Upper lobe of left lung (tissue), 6 donors: ENCODE results near the gene TMEM135. TPM values are rescaled to one million over a fixed set of nuclear protein-coding genes. Genes with fewer than 3 reads are reported as not detected.
"Not testable (repeated sequence)": the region's sequence is repeated elsewhere in the genome, so short reads cannot be mapped to it uniquely, and the experiment has no call there.

ENCODE experiments used
- ATAC-seq, 2 donors: fragments of 200-7000 bp; cut with Tn5 transposase; one replicate each; pipeline ENCODE4 v1.9.1; 2022; ENCODE audit warnings: mild to moderate bottlenecking in 2 of 2, moderate library complexity in 2 of 2; ENCODE audit not compliant: low FRiP score in 2 of 2
- DNase-seq, 2 donors: peaks; one replicate each; pipeline ENCODE4 v3.0.0-alpha.2; 2019 to 2020
- H3K27ac ChIP-seq, 4 donors: fragments of 200-600 bp; sonication (generic); one replicate each; pipeline ENCODE4 v1.5.1; 2016 to 2019
- H3K27me3 ChIP-seq, 4 donors: fragments of 200-600 bp; sonication (generic); one replicate each; pipeline ENCODE4 v1.5.1; 2017 to 2019
- H3K36me3 ChIP-seq, 4 donors: fragments of 200-600 bp; sonication (generic); one replicate each; pipeline ENCODE4 v1.5.1; 2016 to 2019
- H3K4me1 ChIP-seq, 4 donors: fragments of 200-600 bp; sonication (generic); one replicate each; pipeline ENCODE4 v1.5.1; 2018 to 2019
- H3K4me3 ChIP-seq, 4 donors: fragments of 200-600 bp; sonication (generic); one replicate each; pipeline ENCODE4 v1.5.1; 2017 to 2019; ENCODE audit warnings: mild to moderate bottlenecking in 2 of 4, moderate library complexity in 1 of 4
- H3K9me3 ChIP-seq, 4 donors: fragments of 200-600 bp; sonication (generic); one replicate each; pipeline ENCODE4 v1.5.1; 2018 to 2019
- EP300 ChIP-seq, 4 donors: sonication (generic); formaldehyde crosslinking; IDR thresholded peaks; one replicate each; pipeline ENCODE4 v1.5.1; 2017; ENCODE audit warnings: antibody characterized with exemption in 4 of 4, control low read depth in 2 of 4
- POLR2A ChIP-seq, 4 donors: fragments of 450-650 bp; IDR thresholded peaks; one replicate each; pipeline ENCODE4 v1.5.1; 2016 to 2017; ENCODE audit warnings: antibody characterized with exemption in 4 of 4, mild to moderate bottlenecking in 2 of 4
- POLR2AphosphoS5 ChIP-seq, 2 donors: sonication (generic); formaldehyde crosslinking; IDR thresholded peaks; one replicate each; pipeline ENCODE4 v1.5.1; 2017; ENCODE audit warnings: antibody characterized with exemption in 2 of 2
- WGBS, 2 donors: methylation state at CpG; one replicate each; pipeline ENCODE4 v1.1.5; 2017 to 2018; 5-methylcytosine and 5-hydroxymethylcytosine counted together
- total RNA-seq, 6 donors: library from RNA; depleted of rRNA in 4 of 6; stranded (reverse); fragments of >200 nt in 4 of 6; gene quantifications; one replicate each; pipeline versions ENCODE4 v1.1.0 to v1.2.1, GENCODE V29; 2016 to 2021
- TF ChIP-seq, protein P1 (sequence below), 6 experiments: fragments of 450-650 bp in 4 of 6; fragments of 200-600 bp in 2 of 6; sonication (generic) in 2 of 6; IDR thresholded peaks; one replicate each; pipeline ENCODE4 v1.5.1; 2016 to 2019; ENCODE audit warnings: antibody characterized with exemption in 6 of 6
- donor health status: DM: no; HTN: no; CAD: no; lungs with moderate emphysema.
- donor health status: DM: no; HTN: yes; CAD: no; lungs with severe emphysema.

Gene TMEM135
- total RNA-seq, 6 donors from 2014 or later, result 12.6 to 33.5 (median 19.1) TPM

DNA sequence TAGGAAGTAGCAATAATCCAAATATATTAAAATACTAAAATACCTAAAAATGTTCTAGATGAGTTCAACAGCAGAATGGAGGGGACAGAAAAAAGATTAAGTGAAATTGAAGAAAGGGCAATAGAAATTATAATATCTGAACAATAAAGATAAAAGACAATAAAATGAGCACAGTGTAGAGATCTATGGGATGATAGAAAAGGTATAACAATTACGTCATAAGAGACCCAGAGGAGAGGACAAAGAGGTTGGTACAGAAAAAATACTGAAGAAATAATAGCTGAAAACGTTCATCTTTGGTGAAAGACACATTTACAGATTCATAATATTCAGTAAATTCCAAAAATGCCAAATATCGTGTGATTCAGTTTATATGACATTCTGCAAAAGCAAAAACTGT lies 143.4 kb downstream of the TMEM135 start:
- DNase-seq, result no peak
- ATAC-seq, result no peak
- WGBS, 2 donors, result 81 to 84% methylated on average over 3 of the region's 3 CpGs
- no peaks in the 10 kb centered on the region for H3K9me3 ChIP-seq
- H3K27ac ChIP-seq, result no peak overlapping the region
- no peaks in the 10 kb centered on the region for H3K36me3 ChIP-seq
- H3K4me1 ChIP-seq, result no peaks in the 10 kb centered on the region
- H3K4me3 ChIP-seq, result no peak overlapping the region
- no peaks in the 10 kb centered on the region for H3K27me3 ChIP-seq
- TF ChIP-seq, protein P1, sequence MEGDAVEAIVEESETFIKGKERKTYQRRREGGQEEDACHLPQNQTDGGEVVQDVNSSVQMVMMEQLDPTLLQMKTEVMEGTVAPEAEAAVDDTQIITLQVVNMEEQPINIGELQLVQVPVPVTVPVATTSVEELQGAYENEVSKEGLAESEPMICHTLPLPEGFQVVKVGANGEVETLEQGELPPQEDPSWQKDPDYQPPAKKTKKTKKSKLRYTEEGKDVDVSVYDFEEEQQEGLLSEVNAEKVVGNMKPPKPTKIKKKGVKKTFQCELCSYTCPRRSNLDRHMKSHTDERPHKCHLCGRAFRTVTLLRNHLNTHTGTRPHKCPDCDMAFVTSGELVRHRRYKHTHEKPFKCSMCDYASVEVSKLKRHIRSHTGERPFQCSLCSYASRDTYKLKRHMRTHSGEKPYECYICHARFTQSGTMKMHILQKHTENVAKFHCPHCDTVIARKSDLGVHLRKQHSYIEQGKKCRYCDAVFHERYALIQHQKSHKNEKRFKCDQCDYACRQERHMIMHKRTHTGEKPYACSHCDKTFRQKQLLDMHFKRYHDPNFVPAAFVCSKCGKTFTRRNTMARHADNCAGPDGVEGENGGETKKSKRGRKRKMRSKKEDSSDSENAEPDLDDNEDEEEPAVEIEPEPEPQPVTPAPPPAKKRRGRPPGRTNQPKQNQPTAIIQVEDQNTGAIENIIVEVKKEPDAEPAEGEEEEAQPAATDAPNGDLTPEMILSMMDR (IDR thresholded peaks at IDR 0.05), result no peak
- TF ChIP-seq EP300 (IDR thresholded peaks at IDR 0.05), result no peak
- no peak for TF ChIP-seq POLR2A (IDR thresholded peaks at IDR 0.05)
- no peak for TF ChIP-seq POLR2AphosphoS5 (IDR thresholded peaks at IDR 0.05)

DNA sequence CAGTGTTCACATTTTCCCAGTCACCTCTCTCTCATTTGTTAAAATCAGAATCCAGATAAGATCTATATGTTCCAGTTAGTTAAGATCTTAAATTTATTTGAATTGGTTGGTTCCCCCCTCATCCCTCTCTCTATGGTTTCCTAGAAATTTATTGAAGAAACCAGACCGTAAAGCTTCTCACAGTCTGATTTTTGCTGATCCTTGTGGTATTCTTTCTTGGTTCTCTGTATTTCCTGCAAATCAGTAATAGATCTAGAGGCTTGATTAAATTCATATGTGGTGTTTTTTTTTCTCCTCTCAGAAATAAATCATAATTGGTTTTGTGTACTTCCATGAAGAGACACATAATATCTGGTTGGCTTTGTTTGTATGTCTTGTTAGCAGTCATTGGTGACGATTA lies 147.5 kb downstream of the TMEM135 start:
- TF ChIP-seq, protein P1 (IDR thresholded peaks at IDR 0.05), result no peak
- TF ChIP-seq POLR2A (IDR thresholded peaks at IDR 0.05), result no peak
- TF ChIP-seq POLR2AphosphoS5 (IDR thresholded peaks at IDR 0.05), result no peak
- TF ChIP-seq EP300 (IDR thresholded peaks at IDR 0.05), result no peak
- no peak overlapping the region for H3K4me3 ChIP-seq
- ATAC-seq (no peak), DNase-seq (no peak)
- H3K9me3 ChIP-seq, result no peaks in the 10 kb centered on the region
- H3K36me3 ChIP-seq, result no peaks in the 10 kb centered on the region
- no peak overlapping the region for H3K27ac ChIP-seq
- H3K27me3 ChIP-seq, result no peaks in the 10 kb centered on the region
- H3K4me1 ChIP-seq, result no peaks in the 10 kb centered on the region
- WGBS, 2 donors, result 86 to 94% methylated on average over 2 of the region's 2 CpGs

DNA sequence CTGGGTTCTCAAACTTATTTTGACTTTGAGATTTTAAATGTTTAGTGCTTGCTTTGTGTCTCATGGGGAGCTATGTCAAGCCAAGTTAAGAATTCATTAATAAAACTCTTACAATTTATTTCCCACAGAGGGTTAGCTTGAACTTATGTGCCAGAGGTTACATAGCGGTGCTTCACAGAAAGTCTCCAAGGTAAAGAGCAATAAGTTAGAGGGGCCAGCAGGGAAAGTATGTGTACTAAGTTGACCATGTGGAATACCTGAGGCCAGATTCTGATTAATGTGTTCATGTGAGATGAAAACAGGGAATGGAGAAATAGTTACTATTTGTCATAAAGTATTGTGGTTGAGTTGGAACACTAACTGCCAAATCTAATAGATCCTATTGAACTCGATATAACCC lies 149.3 kb downstream of the TMEM135 start:
- no peak for TF ChIP-seq POLR2A (IDR thresholded peaks at IDR 0.05)
- no peak for TF ChIP-seq EP300 (IDR thresholded peaks at IDR 0.05)
- TF ChIP-seq, protein P1 (IDR thresholded peaks at IDR 0.05), result no peak
- no peak for TF ChIP-seq POLR2AphosphoS5 (IDR thresholded peaks at IDR 0.05)
- no peaks in the 10 kb centered on the region for H3K36me3 ChIP-seq
- H3K4me3 ChIP-seq, result no peak overlapping the region
- H3K9me3 ChIP-seq, result no peaks in the 10 kb centered on the region
- no peaks in the 10 kb centered on the region for H3K4me1 ChIP-seq
- DNase-seq (no peak), ATAC-seq (no peak)
- no peaks in the 10 kb centered on the region for H3K27me3 ChIP-seq
- H3K27ac ChIP-seq, result no peak overlapping the region
- WGBS, 2 donors, result 91 to 93% methylated on average over 2 of the region's 2 CpGs

DNA sequence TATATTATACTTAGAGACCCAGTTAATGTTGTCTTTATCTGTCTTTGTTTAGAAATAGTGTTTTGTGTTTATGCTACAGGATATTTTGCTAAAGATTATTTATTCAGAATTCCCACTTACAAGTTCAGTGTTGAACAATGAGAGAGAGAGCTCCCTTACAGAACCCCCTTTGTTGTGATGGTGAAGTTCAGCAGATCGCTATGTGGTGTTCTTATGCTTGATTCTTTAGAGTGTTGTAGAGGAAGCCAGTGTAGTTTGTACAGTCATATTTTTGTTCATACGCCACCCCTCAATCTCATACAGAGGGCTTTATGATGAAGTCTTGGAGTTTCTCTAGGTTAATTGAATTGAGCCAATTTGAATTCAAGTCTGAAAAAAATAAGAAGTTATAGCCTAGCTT lies 150.2 kb downstream of the TMEM135 start:
- H3K27ac ChIP-seq, result no peak overlapping the region
- no peaks in the 10 kb centered on the region for H3K4me1 ChIP-seq
- H3K36me3 ChIP-seq, result no peaks in the 10 kb centered on the region
- TF ChIP-seq, protein P1 (IDR thresholded peaks at IDR 0.05), result no peak
- TF ChIP-seq POLR2AphosphoS5 (IDR thresholded peaks at IDR 0.05), result no peak
- TF ChIP-seq EP300 (IDR thresholded peaks at IDR 0.05), result no peak
- no peak for TF ChIP-seq POLR2A (IDR thresholded peaks at IDR 0.05)
- no peaks in the 10 kb centered on the region for H3K27me3 ChIP-seq
- 96 to 98% methylated on average over 2 of the region's 2 CpGs for WGBS, 2 donors
- ATAC-seq, result no peak
- H3K4me3 ChIP-seq, result no peak overlapping the region
- no peak for DNase-seq
- no peaks in the 10 kb centered on the region for H3K9me3 ChIP-seq

DNA sequence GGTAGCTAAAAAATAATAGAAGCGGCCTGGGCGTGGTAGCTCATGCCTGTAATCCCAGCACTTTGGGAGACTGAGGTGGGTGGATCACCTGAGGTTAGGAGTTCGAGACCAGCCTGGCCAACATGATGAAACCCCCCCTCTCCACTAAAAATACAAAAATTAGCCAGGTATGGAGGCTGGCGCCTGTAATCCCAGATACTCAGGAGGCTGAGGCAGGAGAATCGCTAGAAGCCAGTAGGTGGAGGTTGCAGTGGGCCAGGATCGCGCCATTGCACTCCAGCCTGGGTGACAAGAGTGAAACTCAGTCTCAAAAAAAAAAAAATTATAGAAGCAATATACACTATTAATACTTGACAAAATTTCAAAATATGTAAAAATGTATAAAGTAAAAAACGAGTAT lies 150.7 kb downstream of the TMEM135 start:
- DNase-seq, H3K4me1 ChIP-seq, ATAC-seq, H3K27me3 ChIP-seq, H3K9me3 ChIP-seq, H3K27ac ChIP-seq, H3K4me3 ChIP-seq, H3K36me3 ChIP-seq: not testable (repeated sequence)
- WGBS, 2 donors, result 94 to 98% methylated on average over 8 of the region's 8 CpGs

DNA sequence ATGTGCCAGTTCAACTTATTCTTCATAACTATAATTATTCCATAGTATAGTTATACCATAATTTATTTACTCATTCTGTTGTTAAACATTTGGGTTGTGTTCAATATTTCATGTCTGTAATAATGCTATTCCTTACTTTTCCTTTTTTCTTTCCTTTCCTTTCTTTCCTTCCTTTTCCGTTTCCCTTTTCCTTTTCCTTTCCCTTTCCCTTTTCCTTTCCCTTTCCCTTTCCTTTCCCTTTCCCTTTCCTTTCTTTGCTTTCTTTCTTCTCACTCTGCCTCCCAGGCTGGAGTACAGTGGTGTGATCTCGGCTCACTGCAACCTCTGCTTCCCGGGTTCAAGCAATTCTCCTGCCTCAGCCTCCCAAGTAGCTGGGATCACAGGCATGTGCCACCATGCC lies 151.2 kb downstream of the TMEM135 start:
- WGBS, 2 donors, result 93 to 95% methylated on average over 3 of the region's 3 CpGs
- not testable (repeated sequence) for H3K27me3 ChIP-seq, H3K27ac ChIP-seq, DNase-seq, H3K9me3 ChIP-seq, H3K4me3 ChIP-seq, H3K36me3 ChIP-seq, ATAC-seq, H3K4me1 ChIP-seq
